Right ventricle myocardium superior (tissue), 1 donor: Measurements from ENCODE around the gene TP73. TPM values are rescaled to one million over a fixed set of nuclear protein-coding genes. Genes with fewer than 3 reads are reported as not detected.

Experiments
- ATAC-seq: fragments of 200-7000 bp; cut with Tn5 transposase; one replicate; pipeline ENCODE4 v1.9.1; 2020; ENCODE audit warnings: mild to moderate bottlenecking; ENCODE audit not compliant: poor library complexity
- DNase-seq: peaks from one replicate; pipeline ENCODE4 v3.0.0-alpha.2; 2020
- intact Hi-C: fragments of 100-400 bp; cut with DNase I; formaldehyde crosslinking; loops from one replicate; pipeline ENCODE4 v1.11.2; 2022
- total RNA-seq: library from RNA; stranded (reverse); fragmentation: NEBNext Ultra II Directional; extraction: Animal tissue kit (Norgen Biotek cat#: 25700); gene quantifications from one replicate; pipeline ENCODE4 v1.2.1, GENCODE V29; 2021
- donor health status: DM: no; HTN: yes; CAD: no; lungs with severe emphysema.

The TP73 gene
- total RNA-seq, 1 donor from 2014 or later: not detected

DNA sequence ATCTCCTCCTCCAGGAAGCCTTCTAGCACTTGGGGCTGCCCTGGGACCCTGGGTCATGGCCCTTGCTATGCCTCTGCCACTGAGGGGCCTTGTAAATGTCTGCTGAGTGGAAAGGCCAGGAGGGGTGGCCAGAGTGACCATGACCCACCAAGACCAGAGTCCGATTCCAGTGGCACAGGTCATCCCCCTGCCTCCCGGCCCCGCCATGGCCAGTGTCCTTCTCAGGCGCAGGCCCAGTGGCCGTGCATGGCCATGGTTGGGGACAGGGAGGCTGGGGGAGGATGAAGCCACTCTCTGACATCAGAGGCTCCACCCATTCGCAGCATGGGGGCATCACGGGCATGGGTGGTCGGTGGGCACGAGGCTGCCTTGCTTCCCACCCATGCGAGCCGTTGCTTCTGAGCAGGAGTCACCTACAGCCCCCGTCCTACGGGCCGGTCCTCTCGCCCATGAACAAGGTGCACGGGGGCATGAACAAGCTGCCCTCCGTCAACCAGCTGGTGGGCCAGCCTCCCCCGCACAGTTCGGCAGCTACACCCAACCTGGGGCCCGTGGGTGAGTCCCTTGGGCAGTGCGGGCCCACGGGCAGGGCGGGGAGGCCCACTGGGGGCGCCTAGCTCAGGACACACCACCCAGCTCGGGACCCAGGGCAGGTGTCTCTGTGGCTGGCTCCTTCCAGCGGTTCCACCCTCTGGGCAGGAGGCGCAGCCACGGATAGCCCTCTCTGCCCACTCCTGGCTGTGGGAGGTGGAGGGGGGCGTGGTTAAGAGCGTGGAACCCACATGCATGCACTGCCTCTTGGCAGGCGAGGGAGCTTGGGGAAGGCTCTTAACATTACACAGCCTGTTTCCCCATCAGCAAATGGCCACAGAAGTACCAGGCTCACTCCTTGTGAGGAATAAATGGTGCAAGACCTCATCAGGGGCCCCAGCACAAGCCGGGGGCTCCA lies 77.6 kb downstream of the TP73 start:
- intact Hi-C loops: loop anchor here (10.0 kb wide), 1 partner anchor 165 kb away; no protein-coding TSS in a partner anchor
- DNase-seq: no peak
- ATAC-seq: no peak

DNA sequence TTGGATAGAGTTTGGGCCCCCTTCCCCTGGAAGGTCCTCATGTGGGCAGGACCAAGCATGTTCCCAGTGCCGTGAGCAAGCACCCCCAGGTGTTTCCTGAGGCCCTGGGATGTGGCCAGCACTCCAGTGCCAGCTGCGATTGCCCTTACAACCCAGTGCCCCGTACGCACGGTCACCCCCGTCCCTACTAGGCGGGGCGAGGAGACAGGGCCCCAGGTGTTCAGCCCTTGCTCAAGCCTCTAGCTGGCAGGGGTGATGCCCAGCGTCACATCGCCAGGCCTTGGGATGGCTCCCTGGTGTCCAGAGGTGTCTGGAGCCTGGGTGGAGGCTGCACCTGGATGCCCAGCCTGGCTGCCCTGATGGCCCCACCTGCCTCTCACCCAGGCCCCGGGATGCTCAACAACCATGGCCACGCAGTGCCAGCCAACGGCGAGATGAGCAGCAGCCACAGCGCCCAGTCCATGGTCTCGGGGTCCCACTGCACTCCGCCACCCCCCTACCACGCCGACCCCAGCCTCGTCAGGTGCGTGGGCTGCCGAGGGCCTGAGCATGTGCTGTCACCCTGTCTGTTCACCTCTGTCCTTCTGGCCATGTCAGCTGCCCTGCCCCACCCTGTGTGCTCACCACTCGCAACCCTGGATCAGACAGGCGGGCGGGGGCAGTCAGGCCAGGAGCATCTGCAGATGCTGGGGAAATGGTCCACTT lies 78.4 kb downstream of the TP73 start:
- DNase-seq: no peak
- intact Hi-C loops: no loop called here

GRCh38 chr1:3731583-3732433 lies 79.5 kb downstream of the TP73 start:
- DNase-seq (no peak), ATAC-seq (no peak)
- intact Hi-C loops: no loop called here

More for the DNA sequence above, 78.4 kb downstream of the TP73 start:
- no peak for ATAC-seq

GRCh38 chr1:3732434-3733093 lies 80.2 kb downstream of the TP73 start:
- DNase-seq: no peak
- peak; percentile 17 for ATAC-seq
- intact Hi-C loops: no loop called here

- DNase-seq: no peak
- ATAC-seq: no peak
- intact Hi-C loops: no loop called here
Observed at GRCh38 chr1:3733094-3733882, 81.0 kb downstream of the TP73 start.

DNA sequence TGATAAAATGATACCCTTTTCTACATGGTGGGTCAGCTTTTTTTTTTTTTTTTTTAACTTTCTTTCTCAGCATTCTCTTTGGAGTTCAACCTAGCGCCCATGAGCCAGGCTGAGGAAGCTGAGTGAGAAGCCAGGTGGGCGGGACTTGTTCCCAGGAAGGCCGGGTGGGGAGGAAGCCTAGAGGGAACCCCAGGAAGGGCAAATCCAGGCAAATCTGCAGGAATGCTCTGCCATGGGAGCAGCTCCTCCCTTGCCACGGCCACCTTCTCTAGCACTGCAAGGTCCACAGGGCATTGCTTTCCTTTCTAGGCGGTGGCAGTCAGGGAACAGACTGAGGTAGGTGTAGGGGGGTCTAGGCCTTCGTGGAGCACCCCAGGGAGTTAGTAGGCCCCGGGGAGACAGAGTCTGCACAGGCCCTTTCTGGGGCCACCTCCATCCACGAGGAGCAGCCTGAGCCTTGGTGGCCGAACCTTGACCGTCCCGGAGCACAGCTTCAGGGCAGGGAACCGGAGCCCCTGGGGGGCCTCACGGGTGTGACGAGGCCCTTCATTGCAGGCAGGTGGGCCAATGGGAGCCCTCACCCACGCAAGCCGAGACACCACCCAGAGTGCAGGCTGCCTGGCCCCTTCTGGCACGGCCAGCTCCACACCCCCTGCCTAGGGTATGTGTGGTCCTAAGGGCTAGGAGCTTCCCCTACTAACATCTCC lies 81.7 kb downstream of the TP73 start:
- no peak for ATAC-seq
- DNase-seq: no peak
- intact Hi-C loops: no loop called here

- no peak for ATAC-seq
Observed at GRCh38 chr1:3734602-3735001, 82.3 kb downstream of the TP73 start.

DNA sequence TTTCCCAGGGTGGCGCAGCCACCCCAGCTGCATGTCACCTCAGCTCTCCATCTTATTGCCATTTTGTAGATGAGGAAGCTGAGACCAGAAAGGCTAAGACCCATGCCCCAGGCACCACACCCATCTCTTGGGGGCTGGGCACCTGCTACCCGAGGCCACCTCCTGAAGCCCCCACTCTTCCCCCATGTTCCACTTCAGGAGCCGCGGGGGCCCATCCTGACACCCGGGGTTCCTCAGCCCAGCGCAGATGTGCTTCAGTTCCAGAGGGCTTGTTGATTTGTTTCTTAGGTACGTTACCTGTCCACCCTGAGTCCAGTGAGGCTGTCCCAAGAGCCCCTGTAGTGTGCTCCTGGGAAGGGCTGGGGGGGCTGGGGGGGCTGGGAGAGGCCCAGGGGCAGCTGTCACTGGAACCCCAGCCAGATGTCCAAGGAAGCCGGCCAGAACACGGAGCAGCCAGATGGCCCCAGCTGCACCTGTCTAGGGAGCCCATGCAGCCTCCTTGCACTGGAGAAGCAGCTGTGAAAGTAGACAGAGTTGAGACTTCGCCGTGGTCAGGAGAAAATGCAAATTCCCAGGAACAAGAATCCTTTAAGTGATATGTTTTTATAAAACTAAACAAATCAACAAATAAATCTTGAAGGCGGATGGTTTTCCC lies 82.8 kb downstream of the TP73 start:
- DNase-seq: no peak
- no peak for ATAC-seq
- intact Hi-C loops: no loop called here

More at GRCh38 chr1:3734602-3735001, 82.3 kb downstream of the TP73 start:
- intact Hi-C loops: no loop called here
- no peak for DNase-seq

DNA sequence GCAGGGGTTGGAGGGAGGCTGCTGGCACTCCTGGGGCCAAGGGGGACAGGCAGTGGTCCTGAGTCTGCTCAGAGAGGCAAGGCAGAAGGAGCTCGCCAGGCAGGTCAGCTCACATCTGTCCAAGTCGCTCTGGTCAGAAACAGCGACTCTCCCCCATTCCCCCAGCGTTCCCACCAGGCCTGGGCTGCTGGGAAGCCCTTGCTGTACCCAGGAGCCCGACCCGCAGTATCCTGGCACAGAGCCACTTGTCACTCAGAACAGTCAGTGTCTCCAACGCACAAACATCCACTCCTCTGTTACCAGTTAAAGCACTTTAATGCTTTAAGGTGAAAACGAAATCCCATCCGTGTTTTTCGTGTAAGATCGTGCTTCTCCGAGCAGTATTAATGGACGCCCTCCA lies 83.4 kb downstream of the TP73 start:
- no peak for ATAC-seq
- no peak for DNase-seq
- intact Hi-C loops: no loop called here

DNA sequence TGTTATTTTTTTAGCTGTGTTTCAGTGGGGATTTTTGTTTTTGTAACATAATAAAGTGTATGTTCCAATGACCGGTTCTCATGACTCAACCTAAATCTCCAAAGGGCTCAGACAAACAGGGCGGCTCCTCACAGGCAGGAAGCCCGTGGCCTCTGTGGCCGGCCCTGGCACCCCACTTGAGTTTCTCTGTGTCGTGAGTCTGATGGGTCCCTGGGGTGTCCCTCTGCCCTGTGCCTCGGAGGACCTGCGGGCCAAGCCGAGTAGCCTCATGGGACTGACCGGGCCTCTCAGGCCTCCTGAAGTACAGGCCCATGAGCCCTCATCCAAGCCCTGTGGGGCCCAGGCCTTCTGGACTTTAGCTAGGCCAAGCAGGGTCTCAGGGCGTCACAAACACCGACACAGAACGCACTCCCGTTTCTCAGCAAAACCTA lies 83.8 kb downstream of the TP73 start:
- intact Hi-C loops: no loop called here
- DNase-seq: peak; percentile 43
- ATAC-seq: no peak

DNA sequence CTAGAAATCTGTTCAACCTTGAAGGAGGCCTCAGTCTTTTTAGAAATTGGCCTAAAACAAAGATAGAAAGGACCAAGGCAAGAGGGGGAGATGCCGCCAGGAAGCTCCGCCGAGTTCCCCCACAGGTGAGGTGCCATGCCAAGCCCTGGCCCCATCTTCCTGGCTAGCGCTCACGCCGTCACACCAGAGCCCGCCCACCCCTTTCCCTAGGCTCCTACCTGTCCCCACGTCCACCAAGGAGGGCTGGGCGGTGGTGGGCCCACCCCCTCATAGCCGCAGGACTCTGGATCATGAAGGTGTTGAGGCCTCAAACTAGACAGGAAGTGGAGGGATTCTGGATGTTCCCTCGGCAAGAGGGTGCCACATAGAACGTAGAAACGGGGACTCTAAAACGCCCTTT lies 84.4 kb downstream of the TP73 start:
- DNase-seq: no peak
- intact Hi-C loops: no loop called here
- ATAC-seq: no peak

GRCh38 chr1:3738943-3739342 lies 86.6 kb downstream of the TP73 start:
- ATAC-seq (no peak), DNase-seq (no peak)
- intact Hi-C loops: no loop called here

GRCh38 chr1:3740042-3740441 lies 87.7 kb downstream of the TP73 start:
- intact Hi-C loops: no loop called here
- DNase-seq (peak; percentile 39), ATAC-seq (no peak)

GRCh38 chr1:3740752-3741151 lies 88.4 kb downstream of the TP73 start:
- ATAC-seq (no peak), DNase-seq (no peak)
- intact Hi-C loops: no loop called here

- intact Hi-C loops: no loop called here
- DNase-seq (peak; percentile 28), ATAC-seq (no peak)
Observed at GRCh38 chr1:3741566-3742438, 89.5 kb downstream of the TP73 start.
